Stomach (tissue), 4 donors: ENCODE results near the gene NAALADL1.

ENCODE experiments used
- CTCF ChIP-seq, 7 experiments: fragments of 450-650 bp in 4 of 7; fragments of 200-600 bp in 3 of 7; sonication (generic) in 3 of 7; IDR thresholded peaks; one replicate each; pipeline ENCODE4 v1.5.1; 2016 to 2019; ENCODE audit warnings: antibody characterized with exemption in 7 of 7, control low read depth in 2 of 7, mild to moderate bottlenecking in 1 of 7
- EP300 ChIP-seq: sonication (generic); formaldehyde crosslinking; IDR thresholded peaks from one replicate; pipeline ENCODE4 v1.6.1; 2017; ENCODE audit warnings: antibody characterized with exemption
- POLR2A ChIP-seq, 4 donors: fragments of 450-650 bp; IDR thresholded peaks; one replicate each; pipeline ENCODE4 v1.6.1; 2016; ENCODE audit warnings: antibody characterized with exemption in 4 of 4, control low read depth in 2 of 4, mild to moderate bottlenecking in 1 of 4, moderate library complexity in 1 of 4

DNA sequence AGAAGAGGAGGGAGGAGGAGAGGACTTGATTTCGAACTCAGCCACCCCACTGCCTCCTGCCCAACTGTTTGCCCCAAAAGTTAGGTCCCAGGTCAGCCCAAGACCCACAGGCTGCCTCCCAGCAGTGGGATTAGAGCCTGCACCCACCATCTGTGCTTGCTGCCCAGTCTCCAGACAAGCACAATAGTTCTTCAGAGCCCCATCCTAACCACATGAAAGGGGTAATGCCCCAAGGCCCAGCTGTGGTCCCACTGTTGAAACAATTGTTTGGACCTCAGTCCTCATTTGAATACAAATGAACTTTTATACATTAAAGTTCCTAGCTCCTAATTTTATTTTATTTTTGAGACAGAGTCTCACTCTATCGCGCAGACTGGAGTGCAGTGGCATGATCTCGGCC is 32.3 kb upstream of the NAALADL1 start:
- no peak for TF ChIP-seq CTCF (IDR thresholded peaks at IDR 0.05)
- no peak for TF ChIP-seq EP300
- no peak for TF ChIP-seq POLR2A (IDR thresholded peaks at IDR 0.05)
